ENCODE measurements around the gene SIK3.

The SIK3 gene

DNA sequence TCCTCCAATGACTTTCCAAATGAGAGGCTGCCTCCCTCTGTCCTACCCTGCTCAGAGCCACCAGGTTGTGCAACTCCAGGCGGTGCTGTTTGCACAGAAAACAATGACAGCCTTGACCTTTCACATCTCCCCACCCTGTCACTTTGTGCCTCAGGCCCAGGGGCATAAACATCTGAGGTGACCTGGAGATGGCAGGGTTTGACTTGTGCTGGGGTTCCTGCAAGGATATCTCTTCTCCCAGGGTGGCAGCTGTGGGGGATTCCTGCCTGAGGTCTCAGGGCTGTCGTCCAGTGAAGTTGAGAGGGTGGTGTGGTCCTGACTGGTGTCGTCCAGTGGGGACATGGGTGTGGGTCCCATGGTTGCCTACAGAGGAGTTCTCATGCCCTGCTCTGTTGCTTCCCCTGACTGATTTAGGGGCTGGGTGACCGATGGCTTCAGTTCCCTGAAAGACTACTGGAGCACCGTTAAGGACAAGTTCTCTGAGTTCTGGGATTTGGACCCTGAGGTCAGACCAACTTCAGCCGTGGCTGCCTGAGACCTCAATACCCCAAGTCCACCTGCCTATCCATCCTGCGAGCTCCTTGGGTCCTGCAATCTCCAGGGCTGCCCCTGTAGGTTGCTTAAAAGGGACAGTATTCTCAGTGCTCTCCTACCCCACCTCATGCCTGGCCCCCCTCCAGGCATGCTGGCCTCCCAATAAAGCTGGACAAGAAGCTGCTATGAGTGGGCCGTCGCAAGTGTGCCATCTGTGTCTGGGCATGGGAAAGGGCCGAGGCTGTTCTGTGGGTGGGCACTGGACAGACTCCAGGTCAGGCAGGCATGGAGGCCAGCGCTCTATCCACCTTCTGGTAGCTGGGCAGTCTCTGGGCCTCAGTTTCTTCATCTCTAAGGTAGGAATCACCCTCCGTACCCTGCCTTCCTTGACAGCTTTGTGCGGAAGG, 265.6 kb downstream of the SIK3 start:
- no peak for TF ChIP-seq ZNF274 (IDR thresholded peaks at IDR 0.05; ENCODE audit: low read depth, low read length)
- no peak overlapping the region for H3K4me3 ChIP-seq (ENCODE audit: low read length)

DNA sequence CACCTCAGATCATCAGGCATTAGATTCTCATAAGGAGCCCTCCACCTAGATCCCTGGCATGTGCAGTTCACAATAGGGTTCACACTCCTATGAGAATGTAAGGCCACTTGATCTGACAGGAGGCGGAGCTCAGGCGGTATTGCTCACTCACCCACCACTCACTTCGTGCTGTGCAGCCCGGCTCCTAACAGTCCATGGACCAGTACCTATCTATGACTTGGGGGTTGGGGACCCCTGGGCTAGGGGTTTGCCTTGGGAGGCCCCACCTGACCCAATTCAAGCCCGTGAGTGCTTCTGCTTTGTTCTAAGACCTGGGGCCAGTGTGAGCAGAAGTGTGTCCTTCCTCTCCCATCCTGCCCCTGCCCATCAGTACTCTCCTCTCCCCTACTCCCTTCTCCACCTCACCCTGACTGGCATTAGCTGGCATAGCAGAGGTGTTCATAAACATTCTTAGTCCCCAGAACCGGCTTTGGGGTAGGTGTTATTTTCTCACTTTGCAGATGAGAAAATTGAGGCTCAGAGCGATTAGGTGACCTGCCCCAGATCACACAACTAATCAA, 266.4 kb downstream of the SIK3 start:
- H3K4me3 ChIP-seq (ENCODE audit: low read length): no peak overlapping the region
- TF ChIP-seq ZNF274 (IDR thresholded peaks at IDR 0.05; ENCODE audit: low read depth, low read length): no peak

DNA sequence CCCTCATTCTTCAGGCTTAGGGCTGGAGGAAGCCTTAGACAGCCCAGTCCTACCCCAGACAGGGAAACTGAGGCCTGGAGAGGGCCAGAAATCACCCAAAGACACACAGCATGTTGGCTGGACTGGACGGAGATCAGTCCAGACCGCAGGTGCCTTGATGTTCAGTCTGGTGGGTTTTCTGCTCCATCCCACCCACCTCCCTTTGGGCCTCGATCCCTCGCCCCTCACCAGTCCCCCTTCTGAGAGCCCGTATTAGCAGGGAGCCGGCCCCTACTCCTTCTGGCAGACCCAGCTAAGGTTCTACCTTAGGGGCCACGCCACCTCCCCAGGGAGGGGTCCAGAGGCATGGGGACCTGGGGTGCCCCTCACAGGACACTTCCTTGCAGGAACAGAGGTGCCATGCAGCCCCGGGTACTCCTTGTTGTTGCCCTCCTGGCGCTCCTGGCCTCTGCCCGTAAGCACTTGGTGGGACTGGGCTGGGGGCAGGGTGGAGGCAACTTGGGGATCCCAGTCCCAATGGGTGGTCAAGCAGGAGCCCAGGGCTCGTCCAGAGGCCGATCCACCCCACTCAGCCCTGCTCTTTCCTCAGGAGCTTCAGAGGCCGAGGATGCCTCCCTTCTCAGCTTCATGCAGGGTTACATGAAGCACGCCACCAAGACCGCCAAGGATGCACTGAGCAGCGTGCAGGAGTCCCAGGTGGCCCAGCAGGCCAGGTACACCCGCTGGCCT, 267.9 kb downstream of the SIK3 start:
- TF ChIP-seq ZNF274 (IDR thresholded peaks at IDR 0.05; ENCODE audit: low read depth, low read length): no peak
- H3K4me3 ChIP-seq (ENCODE audit: low read length): no peak overlapping the region

DNA sequence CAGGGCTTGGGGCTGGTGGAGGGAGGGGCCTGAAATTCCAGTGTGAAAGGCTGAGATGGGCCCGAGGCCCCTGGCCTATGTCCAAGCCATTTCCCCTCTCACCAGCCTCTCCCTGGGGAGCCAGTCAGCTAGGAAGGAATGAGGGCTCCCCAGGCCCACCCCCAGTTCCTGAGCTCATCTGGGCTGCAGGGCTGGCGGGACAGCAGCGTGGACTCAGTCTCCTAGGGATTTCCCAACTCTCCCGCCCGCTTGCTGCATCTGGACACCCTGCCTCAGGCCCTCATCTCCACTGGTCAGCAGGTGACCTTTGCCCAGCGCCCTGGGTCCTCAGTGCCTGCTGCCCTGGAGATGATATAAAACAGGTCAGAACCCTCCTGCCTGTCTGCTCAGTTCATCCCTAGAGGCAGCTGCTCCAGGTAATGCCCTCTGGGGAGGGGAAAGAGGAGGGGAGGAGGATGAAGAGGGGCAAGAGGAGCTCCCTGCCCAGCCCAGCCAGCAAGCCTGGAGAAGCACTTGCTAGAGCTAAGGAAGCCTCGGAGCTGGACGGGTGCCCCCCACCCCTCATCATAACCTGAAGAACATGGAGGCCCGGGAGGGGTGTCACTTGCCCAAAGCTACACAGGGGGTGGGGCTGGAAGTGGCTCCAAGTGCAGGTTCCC, 268.6 kb downstream of the SIK3 start, which contains the start of gene APOC3:
TSS of gene APOC3 (plus strand) at position 383 of the 659 bp plus-strand sequence. CDS start 676 bp downstream, outside the sequence.
- H3K4me3 ChIP-seq (ENCODE audit: low read length): no peak within 1 kb of the TSS
- TF ChIP-seq ZNF274 (IDR thresholded peaks at IDR 0.05; ENCODE audit: low read depth, low read length): no peak

DNA sequence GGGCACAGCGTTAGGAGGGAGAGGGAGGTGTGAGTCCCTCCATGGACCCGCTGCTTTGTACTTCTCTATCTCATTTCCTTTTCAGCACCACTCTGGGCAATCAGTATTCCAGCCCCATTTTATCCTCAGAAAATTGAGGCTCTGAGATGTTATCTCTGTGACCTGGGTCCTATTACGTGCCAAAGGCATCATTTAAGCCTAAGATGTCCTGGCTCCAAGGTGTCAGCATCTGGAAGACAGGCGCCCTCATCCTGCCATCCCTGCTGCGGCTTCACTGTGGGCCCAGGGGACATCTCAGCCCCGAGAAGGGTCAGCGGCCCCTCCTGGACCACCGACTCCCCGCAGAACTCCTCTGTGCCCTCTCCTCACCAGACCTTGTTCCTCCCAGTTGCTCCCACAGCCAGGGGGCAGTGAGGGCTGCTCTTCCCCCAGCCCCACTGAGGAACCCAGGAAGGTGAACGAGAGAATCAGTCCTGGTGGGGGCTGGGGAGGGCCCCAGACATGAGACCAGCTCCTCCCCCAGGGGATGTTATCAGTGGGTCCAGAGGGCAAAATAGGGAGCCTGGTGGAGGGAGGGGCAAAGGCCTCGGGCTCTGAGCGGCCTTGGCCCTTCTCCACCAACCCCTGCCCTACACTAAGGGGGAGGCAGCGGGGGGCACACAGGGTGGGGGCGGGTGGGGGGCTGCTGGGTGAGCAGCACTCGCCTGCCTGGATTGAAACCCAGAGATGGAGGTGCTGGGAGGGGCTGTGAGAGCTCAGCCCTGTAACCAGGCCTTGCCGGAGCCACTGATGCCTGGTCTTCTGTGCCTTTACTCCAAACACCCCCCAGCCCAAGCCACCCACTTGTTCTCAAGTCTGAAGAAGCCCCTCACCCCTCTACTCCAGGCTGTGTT, 269.4 kb downstream of the SIK3 start:
- H3K4me3 ChIP-seq (ENCODE audit: low read length): no peak overlapping the region
- TF ChIP-seq ZNF274 (IDR thresholded peaks at IDR 0.05; ENCODE audit: low read depth, low read length): no peak

DNA sequence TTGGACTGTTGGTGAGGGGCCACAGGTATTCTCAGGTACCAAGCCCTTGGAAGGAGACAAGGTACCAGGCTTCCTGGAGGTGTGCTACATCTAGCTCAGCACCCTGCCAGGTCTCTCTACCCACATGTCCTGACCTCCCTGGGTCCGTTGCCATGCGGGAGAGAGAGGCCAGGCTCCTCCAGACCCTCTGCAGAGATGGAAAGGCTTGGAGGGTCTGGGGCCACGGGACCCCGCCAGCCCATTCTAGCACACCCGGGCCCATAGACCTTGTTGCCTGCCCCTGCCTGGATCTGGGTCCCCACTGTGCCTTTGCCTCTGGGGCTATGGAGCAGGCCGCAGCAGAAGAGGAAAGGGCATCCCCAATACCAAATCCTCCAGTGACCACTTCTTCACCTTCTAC, 270.8 kb downstream of the SIK3 start:
- no peak for TF ChIP-seq ZNF274 (IDR thresholded peaks at IDR 0.05; ENCODE audit: low read depth, low read length)
- H3K4me3 ChIP-seq (ENCODE audit: low read length): no peak overlapping the region

DNA sequence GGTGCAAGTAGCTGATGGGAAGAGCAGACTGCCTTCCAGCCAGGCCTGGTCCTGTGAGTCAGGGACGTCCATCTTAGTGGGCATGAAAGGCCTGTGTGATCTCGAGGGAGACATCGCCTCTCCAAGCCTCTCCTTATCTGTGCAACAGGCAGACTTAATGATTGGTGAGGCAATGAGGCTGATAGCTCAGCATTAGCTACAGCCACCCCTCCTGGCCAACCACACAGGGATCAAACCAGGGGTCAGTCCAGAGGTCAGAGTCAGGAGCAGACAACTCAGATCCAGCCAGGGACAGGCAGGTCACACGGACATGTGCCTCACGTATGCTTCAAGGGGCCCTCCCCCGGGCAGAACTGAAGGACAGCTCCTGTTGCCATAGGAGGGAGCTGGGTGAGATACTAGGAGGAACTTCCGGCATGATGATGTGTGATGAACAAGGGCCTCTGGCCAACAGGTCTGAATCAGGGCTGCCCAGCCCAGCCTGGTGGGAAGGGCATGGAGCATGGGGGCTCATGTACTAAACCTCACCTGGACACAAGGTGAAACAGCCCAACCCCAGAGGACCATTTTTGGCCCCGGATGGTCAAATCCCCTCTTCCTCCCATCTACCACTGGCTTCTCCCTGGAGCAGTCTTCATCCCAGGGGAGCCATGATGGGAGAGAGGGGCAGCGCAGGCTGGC, 271.3 kb downstream of the SIK3 start:
- TF ChIP-seq ZNF274 (IDR thresholded peaks at IDR 0.05; ENCODE audit: low read depth, low read length): no peak
- no peak overlapping the region for H3K4me3 ChIP-seq (ENCODE audit: low read length)

DNA sequence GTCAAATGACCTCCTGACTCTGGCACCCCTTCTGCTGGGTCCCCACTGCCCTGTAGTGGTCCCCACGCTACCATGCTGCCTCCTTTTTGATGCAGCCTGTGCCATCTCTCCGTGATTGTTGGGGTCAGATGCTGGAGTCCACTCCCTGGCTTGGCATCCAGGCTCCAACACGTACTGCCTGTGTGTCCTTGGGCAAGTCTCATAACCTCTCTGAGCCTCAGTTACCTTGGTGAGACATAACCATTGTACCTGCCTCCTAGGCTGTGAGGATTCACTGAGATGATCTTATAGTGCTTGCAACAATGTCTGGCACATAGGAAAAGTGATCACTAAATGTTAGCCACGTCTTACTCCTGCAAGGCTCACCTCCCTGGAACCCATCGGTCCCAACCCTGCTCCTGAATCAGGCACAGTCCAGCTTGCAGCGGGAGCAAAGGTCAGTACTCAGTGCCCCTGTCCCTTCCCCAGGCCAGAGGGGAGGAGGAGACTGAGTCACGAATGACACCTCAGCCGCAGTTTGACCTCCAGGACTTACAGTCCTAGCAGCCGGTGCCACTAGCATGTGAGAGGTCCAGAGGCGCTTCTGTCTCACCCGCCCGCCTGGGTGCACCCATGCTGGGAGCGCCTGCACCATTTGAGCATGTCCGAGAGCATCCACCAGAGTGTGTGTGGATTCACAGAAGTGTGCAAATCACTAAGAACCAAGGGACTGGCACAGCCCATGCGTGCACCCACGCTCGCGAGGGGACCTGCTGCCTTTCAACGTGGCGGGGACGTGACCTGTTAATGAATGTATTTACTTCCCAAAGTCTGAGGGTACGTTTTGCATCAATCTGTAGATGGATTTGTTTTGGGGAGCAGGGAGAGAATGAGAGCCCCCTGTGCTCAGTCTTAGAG, 272.1 kb downstream of the SIK3 start:
- no peak for TF ChIP-seq ZNF274 (IDR thresholded peaks at IDR 0.05; ENCODE audit: low read depth, low read length)
- H3K4me3 ChIP-seq (ENCODE audit: low read length): no peak overlapping the region

DNA sequence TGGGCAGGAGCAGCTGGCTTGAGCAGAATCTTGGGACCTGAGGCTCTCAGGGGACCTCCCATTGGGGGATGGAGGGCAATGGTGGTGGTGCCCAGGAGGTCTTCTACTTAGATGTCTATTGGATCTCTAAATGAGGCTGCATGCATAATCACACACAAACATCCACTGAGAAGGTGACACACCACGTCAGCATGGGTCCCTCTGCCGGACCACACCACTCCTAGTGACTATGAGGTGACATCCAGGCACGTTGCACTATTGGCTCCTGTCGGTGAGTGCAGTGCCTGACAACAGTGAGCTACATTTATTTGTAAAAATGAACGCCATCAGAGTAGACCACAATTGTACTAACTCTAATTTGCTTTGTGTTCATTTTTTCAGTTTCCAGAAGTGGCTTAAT, 272.8 kb downstream of the SIK3 start:
- TF ChIP-seq ZNF274 (IDR thresholded peaks at IDR 0.05; ENCODE audit: low read depth, low read length): no peak
- H3K4me3 ChIP-seq (ENCODE audit: low read length): no peak overlapping the region

DNA sequence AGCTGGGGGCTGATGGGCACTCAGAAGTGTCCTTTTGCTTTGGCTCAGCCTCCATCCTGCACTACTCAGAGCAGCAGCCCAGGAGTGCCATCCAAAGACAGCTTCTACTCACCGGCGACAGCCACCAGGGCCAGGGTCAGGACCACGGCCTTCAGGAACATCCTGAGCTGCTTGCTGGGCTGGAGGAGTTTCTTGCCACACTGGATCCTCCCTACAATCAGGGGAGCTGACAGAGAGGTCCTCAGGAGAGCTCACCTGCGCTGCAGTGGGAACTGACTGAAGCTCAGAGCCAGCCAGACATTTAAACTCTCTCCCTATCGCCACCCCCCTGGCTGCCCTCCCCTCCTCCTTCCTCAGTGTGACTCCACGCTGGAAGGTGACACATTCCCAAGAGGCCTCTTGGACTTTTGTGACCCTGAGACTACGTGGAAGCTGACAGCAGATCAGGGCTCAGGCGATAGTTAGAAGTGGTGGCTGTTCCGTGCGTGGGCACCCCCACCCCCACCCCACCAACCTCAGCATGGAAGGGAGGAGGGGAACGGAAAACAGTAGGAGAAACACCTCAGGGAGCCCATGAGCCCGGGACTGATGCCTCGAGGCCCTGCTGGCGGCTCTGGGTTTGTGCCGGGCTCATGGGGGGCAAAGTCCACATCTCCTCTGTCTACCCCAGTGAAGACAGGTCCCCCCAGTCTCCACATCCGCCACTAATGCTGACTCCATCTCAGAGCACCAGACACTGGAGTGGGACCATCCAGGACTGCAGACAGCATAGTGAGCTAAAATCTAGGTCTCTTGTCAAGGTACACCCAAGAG, 275.0 kb downstream of the SIK3 start, which contains the start of gene APOA4:
TSS of gene APOA4 (minus strand) at position 274 of the 813 bp plus-strand sequence. CDS start at position 161, 113 bp downstream.
- no peak for TF ChIP-seq ZNF274 (IDR thresholded peaks at IDR 0.05; ENCODE audit: low read depth, low read length)
- H3K4me3 ChIP-seq (ENCODE audit: low read length): no peak within 1 kb of the TSS

DNA sequence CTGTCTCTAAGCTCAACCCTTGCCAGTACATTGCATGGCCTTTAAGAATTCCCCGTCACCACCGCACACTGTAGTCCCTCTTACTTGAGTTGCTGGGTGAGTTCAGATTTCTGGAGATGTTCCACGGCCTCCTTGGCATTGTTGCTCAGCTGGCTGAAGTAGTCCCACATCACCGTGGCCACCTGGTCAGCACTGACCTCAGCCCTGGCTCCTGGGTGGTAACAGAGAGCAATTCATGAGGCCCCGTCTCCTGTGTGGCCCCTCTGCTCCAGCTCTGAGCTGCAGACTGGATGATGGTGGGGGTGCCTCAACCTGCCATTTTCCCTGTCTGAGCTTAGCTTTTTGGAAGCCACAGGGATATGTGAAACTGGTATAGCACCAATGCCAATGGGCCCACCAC, 275.7 kb downstream of the SIK3 start:
- no peak for TF ChIP-seq ZNF274 (IDR thresholded peaks at IDR 0.05; ENCODE audit: low read depth, low read length)

More for the DNA sequence above, 275.7 kb downstream of the SIK3 start:
- no peak overlapping the region for H3K4me3 ChIP-seq (ENCODE audit: low read length)
